DOHH2 (cell line): ENCODE data around the gene IPO5.
"Not testable (repeated sequence)": the region's sequence is repeated elsewhere in the genome, so short reads cannot be mapped to it uniquely, and the experiment has no call there.

Source experiments
- H3F3A ChIP-seq: fragments of 200-600 bp; sonication (generic), shearing (Covaris generic); 2 replicates; pipeline ENCODE4 v1.6.0; 2016; ENCODE audit warnings: antibody characterized with exemption, mild to moderate bottlenecking; ENCODE audit not compliant: control insufficient read depth, insufficient read depth
- H3K27ac ChIP-seq: fragments of 200-600 bp; sonication (generic); 2 replicates; pipeline ENCODE4 v1.5.1; 2014; ENCODE audit warnings: low read depth, mild to moderate bottlenecking, low read length, moderate library complexity
- H3K27me3 ChIP-seq: fragments of 200-600 bp; sonication (generic); 2 replicates; pipeline ENCODE4 v1.6.1; 2014; ENCODE audit warnings: mild to moderate bottlenecking, low read length, mixed read lengths; ENCODE audit not compliant: control insufficient read depth
- H3K36me3 ChIP-seq: fragments of 200-600 bp; sonication (generic); 2 replicates; pipeline ENCODE4 v1.6.1; 2014; ENCODE audit warnings: mild to moderate bottlenecking, low read length, moderate library complexity, mixed read lengths; ENCODE audit not compliant: control insufficient read depth
- H3K4me1 ChIP-seq: fragments of 200-600 bp; sonication (generic); 2 replicates; pipeline ENCODE4 v1.6.1; 2014; ENCODE audit warnings: mild to moderate bottlenecking, low read length, mixed read lengths; ENCODE audit not compliant: control insufficient read depth
- H3K4me2 ChIP-seq: fragments of 200-600 bp; sonication (generic); 2 replicates; pipeline ENCODE4 v1.6.0; 2014; ENCODE audit warnings: mild to moderate bottlenecking, low read length, moderate library complexity
- H3K4me3 ChIP-seq: fragments of 200-600 bp; sonication (generic); 2 replicates; pipeline ENCODE4 v1.5.1; 2014; ENCODE audit warnings: mild to moderate bottlenecking, low read length, mixed read lengths
- H3K79me2 ChIP-seq: fragments of 200-600 bp; sonication (generic); 2 replicates; pipeline ENCODE4 v1.6.1; 2014; ENCODE audit warnings: mild to moderate bottlenecking, low read length, mixed read lengths; ENCODE audit not compliant: control insufficient read depth
- H3K9me2 ChIP-seq: fragments of 200-600 bp; sonication (generic); replicated peaks from 2 replicates; pipeline ENCODE4 v1.6.1; 2014; ENCODE audit warnings: mild to moderate bottlenecking, low read length, mixed read lengths; ENCODE audit not compliant: control insufficient read depth
- H3K9me3 ChIP-seq: fragments of 200-600 bp; sonication (generic); 2 replicates; pipeline ENCODE4 v1.6.1; 2014; ENCODE audit warnings: antibody characterized with exemption, low read length, mixed read lengths; ENCODE audit not compliant: control insufficient read depth, insufficient read depth
- H4K20me1 ChIP-seq: fragments of 200-600 bp; sonication (generic); 2 replicates; pipeline ENCODE4 v1.6.0; 2014; ENCODE audit warnings: low read depth, mild to moderate bottlenecking, antibody characterized with exemption, low read length, moderate library complexity; ENCODE audit not compliant: control insufficient read depth, insufficient read depth
- CTCF ChIP-seq: fragments of 200-600 bp; sonication (generic); IDR thresholded peaks from one replicate; pipeline ENCODE4 v1.5.1; 2014; ENCODE audit warnings: antibody characterized with exemption, mild to moderate bottlenecking, low read depth, low read length; ENCODE audit not compliant: poor library complexity, severe bottlenecking
- EZH2phosphoT487 ChIP-seq: fragments of 200-600 bp; sonication (generic); IDR thresholded peaks from 2 replicates; pipeline ENCODE4 v1.6.1; 2017; ENCODE audit warnings: borderline replicate concordance, mild to moderate bottlenecking, antibody characterized with exemption, low read length, moderate library complexity, mixed read lengths

The IPO5 gene

GRCh38 chr13:97946951-97947588 is 6.4 kb upstream of the IPO5 start:
- Histone ChIP-seq H3K36me3 (no peaks in the 10 kb centered on the region), H3K27ac (no peak overlapping the region), H3K27me3 (no peaks in the 10 kb centered on the region)

GRCh38 chr13:97948041-97948440 is 5.4 kb upstream of the IPO5 start:
- Histone ChIP-seq H4K20me1 (no peaks in the 10 kb centered on the region), H3F3A (0 out of 2 replicates have a peak, but pooled peaks cover 2% of the 10 kb centered on the region), H3K9me2 (no peaks in the 10 kb centered on the region), H3K4me1 (peaks cover 41% of the 10 kb centered on the region), H3K9me3 (no peaks in the 10 kb centered on the region; the same call in 1 of the 2 replicates), H3K36me3 (no peaks in the 10 kb centered on the region), H3K4me2 (no peak overlapping the region), H3K4me3 (no peak overlapping the region), H3K79me2 (no peaks in the 10 kb centered on the region), H3K27ac (no peak overlapping the region), H3K27me3 (no peaks in the 10 kb centered on the region)
- TF ChIP-seq CTCF (no peak), EZH2phosphoT487 (no peak)

More at GRCh38 chr13:97946951-97947588, 6.4 kb upstream of the IPO5 start:
- no peaks in the 10 kb centered on the region for H3K79me2 ChIP-seq
- H3F3A ChIP-seq, result 0 out of 2 replicates have a peak, but pooled peaks cover 2% of the 10 kb centered on the region
- no peaks in the 10 kb centered on the region for H3K9me2 ChIP-seq
- no peaks in the 10 kb centered on the region for H4K20me1 ChIP-seq
- no peak overlapping the region for H3K4me2 ChIP-seq
- H3K9me3 ChIP-seq, result no peaks in the 10 kb centered on the region; the same call in 1 of the 2 replicates
- no peak overlapping the region for H3K4me3 ChIP-seq
- TF ChIP-seq CTCF, result no peak
- TF ChIP-seq EZH2phosphoT487, result no peak
- peaks cover 31% of the 10 kb centered on the region for H3K4me1 ChIP-seq

- not testable (repeated sequence) for H3K4me2 ChIP-seq, H3K79me2 ChIP-seq, H3K27ac ChIP-seq, H4K20me1 ChIP-seq, H3K36me3 ChIP-seq, H3F3A ChIP-seq, H3K9me3 ChIP-seq, H3K27me3 ChIP-seq, H3K4me3 ChIP-seq, H3K9me2 ChIP-seq
- peaks cover 53% of the 10 kb centered on the region for H3K4me1 ChIP-seq
These were observed 4.2 kb upstream of the IPO5 start for GRCh38 chr13:97949316-97949715.

- no peaks in the 10 kb centered on the region for H3K27me3 ChIP-seq
- H3K9me3 ChIP-seq, result no peaks in the 10 kb centered on the region; the same call in 1 of the 2 replicates
- H3K4me1 ChIP-seq, result peaks cover 56% of the 10 kb centered on the region
- H3K27ac ChIP-seq, result no peak overlapping the region
- TF ChIP-seq CTCF (no peak), EZH2phosphoT487 (no peak)
- no peaks in the 10 kb centered on the region for H3K36me3 ChIP-seq
- no peaks in the 10 kb centered on the region for H3K9me2 ChIP-seq
- no peak overlapping the region for H3K4me3 ChIP-seq
- H4K20me1 ChIP-seq, result no peaks in the 10 kb centered on the region
- H3K79me2 ChIP-seq, result no peaks in the 10 kb centered on the region
- H3K4me2 ChIP-seq, result peak overlapping the region; percentile 51
- H3F3A ChIP-seq, result 0 out of 2 replicates have a peak, but pooled peaks cover 2% of the 10 kb centered on the region
These were observed 2.1 kb upstream of the IPO5 start for GRCh38 chr13:97951376-97951775.

- not testable (repeated sequence) for H3K27me3 ChIP-seq, H3K79me2 ChIP-seq, H3K36me3 ChIP-seq, H3F3A ChIP-seq, H4K20me1 ChIP-seq, H3K9me3 ChIP-seq, H3K9me2 ChIP-seq
- Histone ChIP-seq H3K4me3 (peak overlapping the region; percentile 49), H3K4me1 (peaks cover 48% of the 10 kb centered on the region), H3K27ac (peak overlapping the region; percentile 47; the same call in 1 of the 2 replicates), H3K4me2 (peak overlapping the region; percentile 56)
These were observed 644 bp upstream of the IPO5 start for GRCh38 chr13:97952831-97953230.
